MM.1S (cell line): ENCODE data around the gene CLASP1.

Source experiments
- DNase-seq: peaks from one replicate; pipeline ENCODE4 v3.0.0-alpha.2; 2015
- H2AFZ ChIP-seq: fragments of 300-600 bp; sonication (generic); 2 replicates; pipeline ENCODE4 v1.6.0; 2016; ENCODE audit warnings: antibody characterized with exemption, low read length
- H3F3A ChIP-seq: fragments of 300-600 bp; sonication (generic); 2 replicates; pipeline ENCODE4 v1.6.1; 2016; ENCODE audit warnings: mild to moderate bottlenecking, antibody characterized with exemption, low read length, moderate library complexity, mixed read lengths; ENCODE audit not compliant: insufficient read depth
- H3K27ac ChIP-seq: fragments of 300-600 bp; sonication (generic); 2 replicates; pipeline ENCODE4 v1.5.1; 2016; ENCODE audit warnings: mild to moderate bottlenecking, low read length
- H3K27me3 ChIP-seq: fragments of 300-600 bp; sonication (generic); replicated peaks from 2 replicates; pipeline ENCODE4 v1.6.0; 2016; ENCODE audit warnings: low read length; ENCODE audit not compliant: insufficient read depth
- H3K36me3 ChIP-seq: fragments of 300-600 bp; sonication (generic); replicated peaks from 2 replicates; pipeline ENCODE4 v1.6.1; 2016; ENCODE audit warnings: mild to moderate bottlenecking, low read length, mixed read lengths; ENCODE audit not compliant: insufficient read depth
- H3K4me1 ChIP-seq: fragments of 300-600 bp; sonication (generic); 2 replicates; pipeline ENCODE4 v1.6.1; 2016; ENCODE audit warnings: low read length, mixed read lengths
- H3K4me2 ChIP-seq: fragments of 300-600 bp; sonication (generic); 2 replicates; pipeline ENCODE4 v1.6.0; 2016; ENCODE audit warnings: low read depth, low read length
- H3K4me3 ChIP-seq: fragments of 300-600 bp; sonication (generic); 2 replicates; pipeline ENCODE4 v1.5.1; 2016; ENCODE audit warnings: low read length, mixed read lengths
- H3K79me2 ChIP-seq: fragments of 300-600 bp; sonication (generic); 2 replicates; pipeline ENCODE4 v1.6.1; 2016; ENCODE audit warnings: mixed run types, low read length, mixed read lengths
- H3K9ac ChIP-seq: fragments of 300-600 bp; sonication (generic); 2 replicates; pipeline ENCODE4 v1.6.1; 2016; ENCODE audit warnings: low read length, mixed read lengths
- H3K9me2 ChIP-seq: fragments of 300-600 bp; sonication (generic); replicated peaks from 2 replicates; pipeline ENCODE4 v1.6.1; 2016; ENCODE audit warnings: mild to moderate bottlenecking, low read length, mixed read lengths; ENCODE audit not compliant: insufficient read depth
- H3K9me3 ChIP-seq: fragments of 300-600 bp; sonication (generic); replicated peaks from 2 replicates; pipeline ENCODE4 v1.6.1; 2016; ENCODE audit warnings: mild to moderate bottlenecking, low read length, mixed read lengths; ENCODE audit not compliant: insufficient read depth
- H4K20me1 ChIP-seq: fragments of 300-600 bp; sonication (generic); 2 replicates; pipeline ENCODE4 v1.6.1; 2016; ENCODE audit warnings: mild to moderate bottlenecking, low read length, moderate library complexity, mixed read lengths; ENCODE audit not compliant: insufficient read depth
- EZH2 ChIP-seq: fragments of 300-600 bp; sonication (generic); optimal IDR thresholded peaks from 2 replicates; pipeline ENCODE3; 2017; ENCODE audit warnings: low read depth, mild to moderate bottlenecking, antibody characterized with exemption, low read length, mixed read lengths
- EZH2phosphoT487 ChIP-seq: fragments of 300-600 bp; sonication (generic); IDR thresholded peaks from 2 replicates; pipeline ENCODE4 v1.6.1; 2018; ENCODE audit warnings: antibody characterized with exemption, low read length
- TF ChIP-seq, protein P1 (sequence below): fragments of 300-600 bp; sonication (generic); IDR thresholded peaks from 2 replicates; pipeline ENCODE4 v1.5.1; 2016; ENCODE audit warnings: antibody characterized with exemption, low read length, mixed read lengths

CLASP1 gene

DNA sequence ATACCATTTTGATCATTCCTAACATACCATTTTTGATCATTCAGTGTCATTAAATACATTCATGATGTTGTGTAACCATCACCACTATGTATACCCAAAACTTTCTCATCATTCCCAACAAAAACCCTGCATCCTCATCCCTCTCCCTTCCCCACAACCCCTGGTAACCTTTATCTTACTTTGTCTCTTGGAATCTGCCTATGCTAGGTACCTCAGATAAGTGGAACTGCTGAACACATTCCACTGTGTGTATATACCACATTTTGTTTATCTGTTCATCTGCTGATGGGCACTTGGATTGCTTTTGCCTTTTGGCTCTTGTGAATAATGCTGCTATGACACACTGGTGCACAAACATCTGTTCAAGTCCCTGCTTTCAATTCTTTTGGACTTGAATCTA lies 280.4 kb downstream of the CLASP1 start:
- Histone ChIP-seq H3K4me1 (no peaks in the 10 kb centered on the region), H3K4me3 (no peak overlapping the region), H3K9ac (no peak overlapping the region), H2AFZ (no peak overlapping the region), H3K9me3 (no peaks in the 10 kb centered on the region), H3K36me3 (no peaks in the 10 kb centered on the region), H3K27ac (no peak overlapping the region), H3K9me2 (no peaks in the 10 kb centered on the region), H3K4me2 (no peak overlapping the region), H3K27me3 (no peaks in the 10 kb centered on the region), H3K79me2 (no peaks in the 10 kb centered on the region), H4K20me1 (no peaks in the 10 kb centered on the region), H3F3A (no peaks in the 10 kb centered on the region)
- no peak for DNase-seq
- TF ChIP-seq EZH2 (no peak), EZH2phosphoT487 (no peak)
- TF ChIP-seq, protein P1, sequence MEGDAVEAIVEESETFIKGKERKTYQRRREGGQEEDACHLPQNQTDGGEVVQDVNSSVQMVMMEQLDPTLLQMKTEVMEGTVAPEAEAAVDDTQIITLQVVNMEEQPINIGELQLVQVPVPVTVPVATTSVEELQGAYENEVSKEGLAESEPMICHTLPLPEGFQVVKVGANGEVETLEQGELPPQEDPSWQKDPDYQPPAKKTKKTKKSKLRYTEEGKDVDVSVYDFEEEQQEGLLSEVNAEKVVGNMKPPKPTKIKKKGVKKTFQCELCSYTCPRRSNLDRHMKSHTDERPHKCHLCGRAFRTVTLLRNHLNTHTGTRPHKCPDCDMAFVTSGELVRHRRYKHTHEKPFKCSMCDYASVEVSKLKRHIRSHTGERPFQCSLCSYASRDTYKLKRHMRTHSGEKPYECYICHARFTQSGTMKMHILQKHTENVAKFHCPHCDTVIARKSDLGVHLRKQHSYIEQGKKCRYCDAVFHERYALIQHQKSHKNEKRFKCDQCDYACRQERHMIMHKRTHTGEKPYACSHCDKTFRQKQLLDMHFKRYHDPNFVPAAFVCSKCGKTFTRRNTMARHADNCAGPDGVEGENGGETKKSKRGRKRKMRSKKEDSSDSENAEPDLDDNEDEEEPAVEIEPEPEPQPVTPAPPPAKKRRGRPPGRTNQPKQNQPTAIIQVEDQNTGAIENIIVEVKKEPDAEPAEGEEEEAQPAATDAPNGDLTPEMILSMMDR: no peak

- Histone ChIP-seq H3K27ac (no peak overlapping the region), H3K4me2 (no peak overlapping the region), H3K9ac (no peak overlapping the region), H3K9me2 (no peaks in the 10 kb centered on the region), H3K4me1 (no peaks in the 10 kb centered on the region), H3K27me3 (no peaks in the 10 kb centered on the region), H3F3A (no peaks in the 10 kb centered on the region), H3K4me3 (no peak overlapping the region), H3K36me3 (no peaks in the 10 kb centered on the region), H2AFZ (no peak overlapping the region), H4K20me1 (no peaks in the 10 kb centered on the region), H3K9me3 (no peaks in the 10 kb centered on the region), H3K79me2 (no peaks in the 10 kb centered on the region)
- no peak for DNase-seq
- TF ChIP-seq EZH2phosphoT487: no peak
- TF ChIP-seq, protein P1: no peak
- no peak for TF ChIP-seq EZH2
Observed at GRCh38 chr2:121368155-121368554, 281.1 kb downstream of the CLASP1 start.

GRCh38 chr2:121367246-121367900 lies 281.9 kb downstream of the CLASP1 start:
- Histone ChIP-seq H3K4me3 (no peak overlapping the region), H3K4me2 (no peak overlapping the region), H3F3A (no peaks in the 10 kb centered on the region), H3K36me3 (no peaks in the 10 kb centered on the region), H3K27me3 (no peaks in the 10 kb centered on the region), H3K9ac (no peak overlapping the region), H3K27ac (no peak overlapping the region), H4K20me1 (no peaks in the 10 kb centered on the region), H3K9me3 (no peaks in the 10 kb centered on the region), H3K4me1 (no peaks in the 10 kb centered on the region), H3K79me2 (no peaks in the 10 kb centered on the region), H3K9me2 (no peaks in the 10 kb centered on the region), H2AFZ (no peak overlapping the region)
- no peak for DNase-seq
- TF ChIP-seq EZH2 (no peak), EZH2phosphoT487 (no peak)
- TF ChIP-seq, protein P1: no peak
